HCT116 (cell line): ENCODE measurements around the gene GAB2. TPM values are rescaled to one million over a fixed set of nuclear protein-coding genes. Genes with fewer than 3 reads are reported as not detected.

Experiments
- ATAC-seq: fragments of 200-7000 bp; cut with Tn5 transposase; 2 replicates; pipeline ENCODE4 v1.9.1; 2020; ENCODE audit warnings: mild to moderate bottlenecking, moderate library complexity
- BruUV-seq: library from RNA; stranded (reverse); fragments of 400-500 nt; replicated peaks from 2 replicates; lab custom pipeline; 2021; lab: Mats Ljungman, UMichigan
- CTCF ChIA-PET: fragments of 300-600 bp; sonication (Branson Sonifier 250); formaldehyde crosslinking; loops from one replicate; lab custom pipeline; 2021; ENCODE audit warnings: antibody characterized with exemption; lab: Charles Lee
- POLR2A ChIA-PET: fragments of 300-600, 350-600 bp; sonication (Branson Sonifier 250); formaldehyde crosslinking; loops from one replicate; lab custom pipeline; 2021; ENCODE audit warnings: antibody characterized with exemption; lab: Charles Lee
- RAD21 ChIA-PET, 2 experiments: fragments of 300-600 bp; sonication (Branson Sonifier 250); formaldehyde crosslinking; loops; one replicate each; lab custom pipeline; 2023; ENCODE audit warnings: low total read pairs in 2 of 2; ENCODE audit not compliant: uncharacterized antibody in 2 of 2, unreplicated experiment in 2 of 2, low non-redundant PET in 1 of 2; lab: Charles Lee
- DNase-seq: peaks from one replicate; pipeline ENCODE4 v3.0.0-alpha.2; 2010; ENCODE audit warnings: low read depth, low spot score
- H2AFZ ChIP-seq: fragments of 200-600 bp; shearing (Covaris generic), sonication (generic); 2 replicates; pipeline ENCODE4 v1.6.1; 2017; ENCODE audit warnings: low read depth, mixed run types, mixed read lengths, antibody characterized with exemption, low read length; ENCODE audit not compliant: poor library complexity, severe bottlenecking
- H3K27ac ChIP-seq: 2 replicates; pipeline ENCODE4 v1.5.1; 2012; ENCODE audit warnings: low read depth, low read length
- H3K27me3 ChIP-seq: fragments of 200-600 bp; sonication (generic); 2 replicates; pipeline ENCODE4 v1.6.1; 2016; ENCODE audit warnings: mixed run types, low read length, mixed read lengths; ENCODE audit not compliant: insufficient read depth
- H3K36me3 ChIP-seq, 2 experiments: fragments of 200-500 bp in 1 of 2; fragments of 200-600 bp in 1 of 2; sonication (Bioruptor generic) in 1 of 2; sonication (generic) in 1 of 2; 2 replicates each; pipeline versions ENCODE4 v1.5.1 to v1.6.1; 2014 to 2016; ENCODE audit warnings: low read length in 2 of 2, inconsistent platforms in 1 of 2, mixed read lengths in 1 of 2, mixed run types in 1 of 2; ENCODE audit not compliant: insufficient read depth in 2 of 2, control insufficient read depth in 1 of 2
- H3K4me1 ChIP-seq, 2 experiments: fragments of 200-600 bp in 1 of 2; sonication (generic) in 1 of 2; 2 replicates each; pipeline versions ENCODE4 v1.5.1 to v1.6.1; 2012 to 2017; ENCODE audit warnings: low read length in 2 of 2, inconsistent platforms in 1 of 2, mild to moderate bottlenecking in 1 of 2, mixed read lengths in 1 of 2, mixed run types in 1 of 2, moderate library complexity in 1 of 2; ENCODE audit not compliant: insufficient read depth in 2 of 2, control insufficient read depth in 1 of 2
- H3K4me2 ChIP-seq: fragments of 200-600 bp; sonication (generic); 2 replicates; pipeline ENCODE4 v1.6.1; 2017; ENCODE audit warnings: mixed run types, low read length, mixed read lengths
- H3K4me3 ChIP-seq, 2 experiments: fragments of 200-600 bp in 1 of 2; sonication (generic) in 1 of 2; replicated peaks in 1 of 2; 2 replicates each; pipeline ENCODE4 v1.5.1; 2011 to 2016; ENCODE audit warnings: low read length in 2 of 2, control low read depth in 1 of 2, low read depth in 1 of 2, mild to moderate bottlenecking in 1 of 2, mixed read lengths in 1 of 2, mixed run types in 1 of 2
- H3K79me2 ChIP-seq: fragments of 200-600 bp; sonication (generic); 2 replicates; pipeline ENCODE4 v1.6.1; 2017; ENCODE audit warnings: mild to moderate bottlenecking, mixed run types, low read length, moderate library complexity, mixed read lengths; ENCODE audit not compliant: insufficient read depth
- H3K9ac ChIP-seq: fragments of 200-600 bp; sonication (generic); 2 replicates; pipeline ENCODE4 v1.6.1; 2016; ENCODE audit warnings: low read length, mixed read lengths
- H3K9me2 ChIP-seq: fragments of 200-600 bp; sonication (generic), shearing (Covaris generic); 2 replicates; pipeline ENCODE4 v1.6.1; 2017; ENCODE audit warnings: mixed run types, mild to moderate bottlenecking, moderate library complexity; ENCODE audit not compliant: insufficient read depth
- H3K9me3 ChIP-seq, 2 experiments: fragments of 200-500 bp in 1 of 2; fragments of 200-600 bp in 1 of 2; sonication (Bioruptor generic) in 1 of 2; sonication (generic) in 1 of 2; 2 replicates each; pipeline ENCODE4 v1.6.1; 2014 to 2017; ENCODE audit warnings: low read length in 2 of 2, mixed read lengths in 2 of 2, inconsistent platforms in 1 of 2, low read depth in 1 of 2, mild to moderate bottlenecking in 1 of 2, mixed run types in 1 of 2, moderate library complexity in 1 of 2; ENCODE audit not compliant: control insufficient read depth in 1 of 2, insufficient read depth in 1 of 2
- H4K20me1 ChIP-seq: fragments of 200-600 bp; sonication (generic), shearing (Covaris generic); 2 replicates; pipeline ENCODE4 v1.6.1; 2017; ENCODE audit warnings: mixed run types, mild to moderate bottlenecking, moderate library complexity; ENCODE audit not compliant: insufficient read depth
- EGR1 ChIP-seq: IDR thresholded peaks from 2 replicates; pipeline ENCODE4 v1.6.1; 2012; ENCODE audit warnings: low read depth
- ELF1 ChIP-seq: IDR thresholded peaks from 2 replicates; pipeline ENCODE4 v1.6.1; 2012; ENCODE audit warnings: low read depth, borderline replicate concordance
- EZH2phosphoT487 ChIP-seq: fragments of 200-600 bp; IDR thresholded peaks from 2 replicates; pipeline ENCODE4 v1.6.1; 2018; ENCODE audit warnings: antibody characterized with exemption, borderline replicate concordance
- FOSL1 ChIP-seq: IDR thresholded peaks from 2 replicates; pipeline ENCODE4 v1.6.1; 2012; ENCODE audit warnings: low read depth
- JUND ChIP-seq: IDR thresholded peaks from 2 replicates; pipeline ENCODE4 v1.6.1; 2012
- POLR2AphosphoS5 ChIP-seq: IDR thresholded peaks from 2 replicates; pipeline ENCODE4 v1.6.1; 2011; ENCODE audit warnings: mild to moderate bottlenecking, low read depth, low read length, moderate library complexity
- REST ChIP-seq: IDR thresholded peaks from 2 replicates; pipeline ENCODE4 v1.6.1; 2012; ENCODE audit warnings: low read depth
- SIN3A ChIP-seq: IDR thresholded peaks from 2 replicates; pipeline ENCODE4 v1.6.1; 2012; ENCODE audit warnings: low read depth
- TCF7L2 ChIP-seq: IDR thresholded peaks from 2 replicates; pipeline ENCODE4 v1.7.0; 2011; ENCODE audit warnings: borderline replicate concordance, inconsistent platforms; ENCODE audit not compliant: insufficient read depth, insufficient read length; ENCODE audit errors: extremely low read depth
- YY1 ChIP-seq: IDR thresholded peaks from 2 replicates; pipeline ENCODE4 v1.6.1; 2011; ENCODE audit warnings: low read length, low read depth, moderate library complexity, mild to moderate bottlenecking; ENCODE audit not compliant: insufficient replicate concordance; ENCODE audit errors: extremely low read depth
- ZFX ChIP-seq: fragments of 450-650 bp; IDR thresholded peaks from 2 replicates; pipeline ENCODE4 v1.6.1; 2017
- intact Hi-C: fragments of 100-400 bp; cut with micrococcal nuclease; formaldehyde crosslinking; loops from 2 replicates; pipeline ENCODE4 v1.10.0; 2022
- total RNA-seq: library from RNA; stranded (reverse); gene quantifications from one replicate; pipeline ENCODE4 v1.2.1, GENCODE V29; 2021; ENCODE audit not compliant: unreplicated experiment
- TF ChIP-seq, protein P1 (sequence below): IDR thresholded peaks from 2 replicates; pipeline ENCODE4 v1.6.1; 2011; ENCODE audit warnings: mild to moderate bottlenecking, low read length, moderate library complexity; ENCODE audit not compliant: insufficient replicate concordance; ENCODE audit errors: extremely low read depth
- TF ChIP-seq, protein P2 (sequence below), 3 experiments: fragments of 200-600 bp in 1 of 3; sonication (generic) in 1 of 3; IDR thresholded peaks in 2 of 3; conservative IDR thresholded peaks in 1 of 3; 2 replicates each; pipeline ENCODE4 v1.5.1; 2012 to 2017; ENCODE audit warnings: low read depth in 2 of 3, low read length in 2 of 3, antibody characterized with exemption in 1 of 3, borderline replicate concordance in 1 of 3, control low read depth in 1 of 3, mild to moderate bottlenecking in 1 of 3, mixed read lengths in 1 of 3, mixed run types in 1 of 3, moderate library complexity in 1 of 3; ENCODE audit not compliant: insufficient read depth in 1 of 3

GAB2 gene
- total RNA-seq, 1 experiment from 2014 or later, result 1.9 TPM

GRCh38 chr11:78384231-78384630 is 33.4 kb downstream of the GAB2 start:
- H3K27ac ChIP-seq, result no peak overlapping the region
- no peak overlapping the region for H2AFZ ChIP-seq
- no peaks in the 10 kb centered on the region for H3K9me3 ChIP-seq
- no peak overlapping the region for H3K4me2 ChIP-seq
- H3K4me1 ChIP-seq, result no peaks in the 10 kb centered on the region
- no peaks in the 10 kb centered on the region for H3K9me2 ChIP-seq
- DNase-seq (no peak), ATAC-seq (no peak)
- H4K20me1 ChIP-seq, result no peaks in the 10 kb centered on the region
- intact Hi-C loops, result no loop called here
- no peak for TF ChIP-seq POLR2AphosphoS5
- TF ChIP-seq EGR1, result no peak
- no peak for TF ChIP-seq REST
- TF ChIP-seq EZH2phosphoT487, result no peak
- TF ChIP-seq ELF1, result no peak
- TF ChIP-seq TCF7L2, result no peak
- TF ChIP-seq YY1, result no peak
- TF ChIP-seq ZFX, result no peak
- TF ChIP-seq JUND, result no peak
- TF ChIP-seq FOSL1, result no peak
- TF ChIP-seq, protein P1, sequence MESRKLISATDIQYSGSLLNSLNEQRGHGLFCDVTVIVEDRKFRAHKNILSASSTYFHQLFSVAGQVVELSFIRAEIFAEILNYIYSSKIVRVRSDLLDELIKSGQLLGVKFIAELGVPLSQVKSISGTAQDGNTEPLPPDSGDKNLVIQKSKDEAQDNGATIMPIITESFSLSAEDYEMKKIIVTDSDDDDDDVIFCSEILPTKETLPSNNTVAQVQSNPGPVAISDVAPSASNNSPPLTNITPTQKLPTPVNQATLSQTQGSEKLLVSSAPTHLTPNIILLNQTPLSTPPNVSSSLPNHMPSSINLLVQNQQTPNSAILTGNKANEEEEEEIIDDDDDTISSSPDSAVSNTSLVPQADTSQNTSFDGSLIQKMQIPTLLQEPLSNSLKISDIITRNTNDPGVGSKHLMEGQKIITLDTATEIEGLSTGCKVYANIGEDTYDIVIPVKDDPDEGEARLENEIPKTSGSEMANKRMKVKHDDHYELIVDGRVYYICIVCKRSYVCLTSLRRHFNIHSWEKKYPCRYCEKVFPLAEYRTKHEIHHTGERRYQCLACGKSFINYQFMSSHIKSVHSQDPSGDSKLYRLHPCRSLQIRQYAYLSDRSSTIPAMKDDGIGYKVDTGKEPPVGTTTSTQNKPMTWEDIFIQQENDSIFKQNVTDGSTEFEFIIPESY, result no peak
- no peak for TF ChIP-seq SIN3A
- TF ChIP-seq, protein P2, sequence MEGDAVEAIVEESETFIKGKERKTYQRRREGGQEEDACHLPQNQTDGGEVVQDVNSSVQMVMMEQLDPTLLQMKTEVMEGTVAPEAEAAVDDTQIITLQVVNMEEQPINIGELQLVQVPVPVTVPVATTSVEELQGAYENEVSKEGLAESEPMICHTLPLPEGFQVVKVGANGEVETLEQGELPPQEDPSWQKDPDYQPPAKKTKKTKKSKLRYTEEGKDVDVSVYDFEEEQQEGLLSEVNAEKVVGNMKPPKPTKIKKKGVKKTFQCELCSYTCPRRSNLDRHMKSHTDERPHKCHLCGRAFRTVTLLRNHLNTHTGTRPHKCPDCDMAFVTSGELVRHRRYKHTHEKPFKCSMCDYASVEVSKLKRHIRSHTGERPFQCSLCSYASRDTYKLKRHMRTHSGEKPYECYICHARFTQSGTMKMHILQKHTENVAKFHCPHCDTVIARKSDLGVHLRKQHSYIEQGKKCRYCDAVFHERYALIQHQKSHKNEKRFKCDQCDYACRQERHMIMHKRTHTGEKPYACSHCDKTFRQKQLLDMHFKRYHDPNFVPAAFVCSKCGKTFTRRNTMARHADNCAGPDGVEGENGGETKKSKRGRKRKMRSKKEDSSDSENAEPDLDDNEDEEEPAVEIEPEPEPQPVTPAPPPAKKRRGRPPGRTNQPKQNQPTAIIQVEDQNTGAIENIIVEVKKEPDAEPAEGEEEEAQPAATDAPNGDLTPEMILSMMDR (IDR thresholded peaks at IDR 0.05 in 2 of 3, conservative IDR thresholded peaks at IDR 0.05 in 1 of 3; ENCODE audit: borderline replicate concordance in 1 of 3, insufficient read depth in 1 of 3, low read depth in 2 of 3, low read length in 2 of 3), result no peak
- H3K36me3 ChIP-seq, result no peaks in the 10 kb centered on the region
- CTCF ChIA-PET, result no interaction called here
- RAD21 ChIA-PET, result no interaction called here
- no peak overlapping the region for H3K9ac ChIP-seq
- no peak overlapping the region for H3K4me3 ChIP-seq
- no peaks in the 10 kb centered on the region for H3K79me2 ChIP-seq
- POLR2A ChIA-PET, result no interaction called here
- no peaks in the 10 kb centered on the region for H3K27me3 ChIP-seq
- BruUV-seq, result no TSS peak
